Mammary epithelial cell (primary cell): ENCODE results near the gene PEX11B.

Experiments
- CTCF ChIP-seq, 2 donors: IDR thresholded peaks in 1 of 2; conservative IDR thresholded peaks in 1 of 2; 2 replicates each; pipeline ENCODE4 v1.5.1; 2011 to 2012; ENCODE audit warnings: inconsistent platforms in 2 of 2, low read length in 2 of 2, mild to moderate bottlenecking in 2 of 2, control low read depth in 1 of 2, low read depth in 1 of 2; ENCODE audit not compliant: insufficient read depth in 1 of 2; ENCODE audit errors: extremely low read depth in 1 of 2
- EZH2 ChIP-seq: IDR thresholded peaks from 2 replicates; pipeline ENCODE4 v1.6.1; 2012; ENCODE audit warnings: low read length, inconsistent platforms, borderline replicate concordance

DNA sequence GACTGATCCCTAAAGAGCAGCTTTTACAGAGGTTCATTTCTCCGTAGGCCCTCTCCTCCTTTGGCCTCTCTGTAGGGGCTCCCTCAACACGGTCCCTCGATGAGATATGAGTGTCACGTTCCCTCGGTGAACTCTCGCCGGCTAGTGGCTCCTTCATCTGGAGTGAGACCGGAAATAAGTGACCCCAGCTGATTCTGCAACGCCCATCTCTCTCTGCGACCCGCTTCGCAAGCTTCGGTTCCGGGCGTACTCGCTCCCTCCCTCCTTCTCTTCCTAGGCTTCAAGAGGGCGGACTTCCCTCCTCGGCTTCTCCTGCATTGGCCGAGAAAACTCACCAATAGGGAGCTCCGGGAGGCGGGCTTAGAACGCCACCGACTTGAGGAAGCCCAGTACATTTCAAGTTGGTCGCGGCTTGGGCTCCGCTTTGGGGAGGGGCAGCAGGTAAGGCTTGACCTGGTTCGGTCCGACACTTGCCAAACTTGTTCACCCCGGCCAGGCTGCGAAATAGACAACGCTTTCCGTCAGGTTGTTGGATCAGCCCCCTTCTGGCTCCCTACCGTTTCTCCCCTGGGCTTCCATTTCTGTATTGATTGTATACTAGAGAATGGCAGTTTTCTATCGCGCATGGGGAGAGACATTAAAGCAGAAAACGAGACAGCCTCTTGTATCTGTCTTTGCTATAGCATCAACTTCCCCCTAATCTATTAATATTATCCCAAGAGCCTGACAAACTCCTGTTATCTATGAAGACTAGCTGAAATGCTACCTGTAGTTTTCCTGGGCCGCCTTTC, 46.0 kb upstream of the PEX11B start, which contains the start of the genes ANKRD34A and POLR3GL:
- TF ChIP-seq CTCF (conservative IDR thresholded peaks at IDR 0.05 in 1 of 2, IDR thresholded peaks at IDR 0.05 in 1 of 2; ENCODE audit: extremely low read depth in 1 of 2, insufficient read depth in 1 of 2, low read depth in 1 of 2, low read length in 2 of 2), result no peak
- no peak for TF ChIP-seq EZH2
